CD4-positive, alpha-beta T cell treated with Interleukin-17A for 4 hours (primary cell): ENCODE results near the gene DVL1.

Source experiments
- DNase-seq: peaks from one replicate; pipeline ENCODE4 v3.0.0-alpha.2; 2020; ENCODE audit warnings: mixed read lengths

DVL1 gene

GRCh38 chr1:1355416-1355815 lies 6.2 kb upstream of the DVL1 start:
- DNase-seq = no peak

- DNase-seq = peak; percentile 43
These were observed 5.3 kb upstream of the DVL1 start for GRCh38 chr1:1354271-1355247.

- no peak for DNase-seq
These were observed 4.4 kb upstream of the DVL1 start for GRCh38 chr1:1353389-1354151.

- no peak for DNase-seq
These were observed 3.7 kb upstream of the DVL1 start for GRCh38 chr1:1352786-1353388.

- no peak for DNase-seq
These were observed 2.6 kb upstream of the DVL1 start for GRCh38 chr1:1351511-1352427.

- peak; percentile 21 for DNase-seq
These were observed 580 bp downstream of the DVL1 start for GRCh38 chr1:1348420-1349255.

GRCh38 chr1:1347663-1348419 lies 1.4 kb downstream of the DVL1 start:
- DNase-seq = no peak

- no peak for DNase-seq
These were observed 2.1 kb downstream of the DVL1 start for GRCh38 chr1:1347026-1347595.

- DNase-seq = no peak
These were observed 2.7 kb downstream of the DVL1 start for GRCh38 chr1:1346501-1346890.

GRCh38 chr1:1345860-1346500 lies 3.2 kb downstream of the DVL1 start:
- DNase-seq = no peak

GRCh38 chr1:1345384-1345783 lies 3.8 kb downstream of the DVL1 start:
- no peak for DNase-seq

- DNase-seq = peak; percentile 64
These were observed 4.4 kb downstream of the DVL1 start for GRCh38 chr1:1344655-1345361.

GRCh38 chr1:1343811-1344421 lies 5.3 kb downstream of the DVL1 start:
- DNase-seq = no peak

GRCh38 chr1:1342584-1343115 lies 6.6 kb downstream of the DVL1 start:
- no peak for DNase-seq

GRCh38 chr1:1342061-1342562 lies 7.1 kb downstream of the DVL1 start:
- no peak for DNase-seq

GRCh38 chr1:1341549-1342021 lies 7.6 kb downstream of the DVL1 start:
- no peak for DNase-seq

- DNase-seq = no peak
These were observed 8.2 kb downstream of the DVL1 start for GRCh38 chr1:1340791-1341548.
